ENCODE results near the gene TCF20. TPM values are rescaled to one million over a fixed set of nuclear protein-coding genes. Genes with fewer than 3 reads are reported as not detected.

The TCF20 gene
- total and polyA plus RNA-seq, 9 donors: 12.4 to 42.0 (median 34.0) TPM

GRCh38 chr22:42277232-42277753, 6.8 kb upstream of the TCF20 start:
- H3K27me3 ChIP-seq: no peaks in the 10 kb centered on the region
- WGBS, 3 donors: 93 to 97% (median 95%) methylated on average over 4 of the region's 4 CpGs
- no peaks in the 10 kb centered on the region for H3K36me3 ChIP-seq
- TF ChIP-seq CTCF (IDR thresholded peaks at IDR 0.05): no peak
- TF ChIP-seq POLR2A (IDR thresholded peaks at IDR 0.05): no peak
- H3K27ac ChIP-seq: no peak overlapping the region
- peak in 1 of 5 donors; percentile 3 for DNase-seq
- H3K4me1 ChIP-seq (ENCODE audit: insufficient read depth): no peaks in the 10 kb centered on the region
- H3K9me3 ChIP-seq: no peaks in the 10 kb centered on the region
- H3K4me3 ChIP-seq: no peak overlapping the region
- intact Hi-C loops (cut with DNase I): loop anchor here in 1 of 4 donors (10.0 kb wide), 1 partner anchor 182 kb away; the partner anchor contains the start of gene NDUFA6

- H3K9me3 ChIP-seq: no peaks in the 10 kb centered on the region
- H3K36me3 ChIP-seq: no peaks in the 10 kb centered on the region
- no peaks in the 10 kb centered on the region for H3K27me3 ChIP-seq
- peaks cover under 1% of the 10 kb centered on the region for H3K4me1 ChIP-seq (ENCODE audit: insufficient read depth)
- TF ChIP-seq CTCF (IDR thresholded peaks at IDR 0.05) (no peak), POLR2A (IDR thresholded peaks at IDR 0.05) (no peak)
- no peak overlapping the region for H3K27ac ChIP-seq
- WGBS, 3 donors: 50 to 61% (median 59%) methylated on average over 5 of the region's 5 CpGs
- no peak for DNase-seq
- H3K4me3 ChIP-seq: no peak overlapping the region
- intact Hi-C loops (cut with DNase I): loop anchor here in 1 of 4 donors (10.0 kb wide), 1 partner anchor 181 kb away; the partner anchor contains the start of gene NDUFA6
Observed at GRCh38 chr22:42275970-42276369, 5.5 kb upstream of the TCF20 start.

- no peak for DNase-seq
- H3K4me3 ChIP-seq: no peak overlapping the region
- H3K27ac ChIP-seq: no peak overlapping the region
- no peaks in the 10 kb centered on the region for H3K9me3 ChIP-seq
- TF ChIP-seq POLR2A (IDR thresholded peaks at IDR 0.05) (no peak), CTCF (IDR thresholded peaks at IDR 0.05) (no peak), EP300 (IDR thresholded peaks at IDR 0.05) (no peak)
- H3K27me3 ChIP-seq: no peaks in the 10 kb centered on the region
- peaks cover 2% of the 10 kb centered on the region for H3K4me1 ChIP-seq (ENCODE audit: insufficient read depth)
- intact Hi-C loops (cut with DNase I): loop anchor here in 1 of 4 donors (10.0 kb wide), 1 partner anchor 180 kb away; the partner anchor contains the start of gene NDUFA6
- no peaks in the 10 kb centered on the region for H3K36me3 ChIP-seq
- 85 to 88% (median 88%) methylated on average over 13 of the region's 13 CpGs for WGBS, 3 donors
Observed at GRCh38 chr22:42275176-42275575, 4.7 kb upstream of the TCF20 start.

- Histone ChIP-seq H3K27me3 (no peaks in the 10 kb centered on the region), H3K4me1 (ENCODE audit: insufficient read depth) (peaks cover 2% of the 10 kb centered on the region), H3K36me3 (no peaks in the 10 kb centered on the region), H3K9me3 (no peaks in the 10 kb centered on the region), H3K4me3 (no peak overlapping the region), H3K27ac (no peak overlapping the region)
- 80 to 84% (median 82%) methylated on average over 13 of the region's 13 CpGs for WGBS, 3 donors
- intact Hi-C loops (cut with DNase I): loop anchor here in 1 of 4 donors (10.0 kb wide), 1 partner anchor 179 kb away; the partner anchor contains the start of gene NDUFA6
- TF ChIP-seq EP300 (IDR thresholded peaks at IDR 0.05): no peak
- no peak for TF ChIP-seq POLR2A (IDR thresholded peaks at IDR 0.05)
- no peak for TF ChIP-seq CTCF (IDR thresholded peaks at IDR 0.05)
- no peak for DNase-seq
Observed at GRCh38 chr22:42273855-42274451, 3.5 kb upstream of the TCF20 start.
